GM12878 (cell line): ENCODE data around the gene FBN2. TPM values are rescaled to one million over a fixed set of nuclear protein-coding genes. Genes with fewer than 3 reads are reported as not detected.

Experiments
- ATAC-seq: fragments of 200-7000 bp; cut with Tn5 transposase; 3 replicates; pipeline ENCODE4 v1.9.1; 2020; ENCODE audit warnings: mild to moderate bottlenecking, moderate library complexity
- BruUV-seq: library from RNA; stranded (reverse); fragments of 400-500 nt; replicated peaks from 2 replicates; lab custom pipeline; 2021; lab: Mats Ljungman, UMichigan
- CTCF ChIA-PET: fragments of 300-600 bp; sonication (Branson Sonifier 250); formaldehyde crosslinking; extraction: SDS; loops from one replicate; lab custom pipeline; 2021; ENCODE audit warnings: inconsistent platforms; lab: Yijun Ruan, JAX
- POLR2A ChIA-PET: fragments of 350-600 bp; formaldehyde crosslinking; extraction: SDS; loops from one replicate; lab custom pipeline; 2021; ENCODE audit warnings: inconsistent platforms; lab: Charles Lee
- RAD21 ChIA-PET: fragments of 300-600 bp; sonication (Branson Sonifier 250); formaldehyde crosslinking; loops from one replicate; lab custom pipeline; 2023; ENCODE audit warnings: antibody characterized with exemption; ENCODE audit not compliant: unreplicated experiment; lab: Charles Lee
- SMC1A ChIA-PET: fragments of 300-600 bp; sonication (Branson Sonifier 250); formaldehyde crosslinking; loops from one replicate; lab custom pipeline; 2023; ENCODE audit not compliant: unreplicated experiment, uncharacterized antibody; lab: Charles Lee
- DNase-seq: peaks from one replicate; pipeline ENCODE4 v3.0.0-alpha.2; 2011; ENCODE audit warnings: low read depth, low spot score
- FAIRE-seq: peaks from 3 replicates; lab custom pipeline; 2011; peaks lifted over from hg19 to GRCh38; lab: Jason Lieb, UNC
- H2AFZ ChIP-seq: 2 replicates; pipeline ENCODE4 v1.6.0; 2011; ENCODE audit warnings: low read depth, low read length, control low read depth; ENCODE audit not compliant: control insufficient read depth
- H3K27ac ChIP-seq: 2 replicates; pipeline ENCODE4 v1.5.1; 2011; ENCODE audit warnings: control low read depth; ENCODE audit not compliant: control insufficient read depth, insufficient read depth
- H3K27me3 ChIP-seq, 2 experiments: replicated peaks in 1 of 2; 2 replicates each; pipeline versions ENCODE4 v1.6.0 to v1.6.1; 2011; ENCODE audit warnings: low read length in 1 of 2; ENCODE audit not compliant: control insufficient read depth in 2 of 2, insufficient read depth in 2 of 2
- H3K36me3 ChIP-seq, 2 experiments: 2 replicates each; pipeline ENCODE4 v1.5.1; 2011; ENCODE audit warnings: low read length in 1 of 2; ENCODE audit not compliant: control insufficient read depth in 2 of 2, insufficient read depth in 2 of 2
- H3K4me1 ChIP-seq: 2 replicates; pipeline ENCODE4 v1.6.1; 2011; ENCODE audit warnings: mild to moderate bottlenecking, low read length, moderate library complexity, mixed read lengths; ENCODE audit not compliant: control insufficient read depth, insufficient read depth
- H3K4me2 ChIP-seq: 2 replicates; pipeline ENCODE4 v1.6.0; 2011; ENCODE audit warnings: control low read depth; ENCODE audit not compliant: control insufficient read depth, insufficient read depth
- H3K4me3 ChIP-seq: fragments of 200-600 bp; sonication (generic); 2 replicates; pipeline ENCODE4 v1.5.1; 2016
- H3K79me2 ChIP-seq: 2 replicates; pipeline ENCODE4 v1.6.0; 2011; ENCODE audit warnings: low read length; ENCODE audit not compliant: control insufficient read depth, insufficient read depth
- H3K9ac ChIP-seq: 2 replicates; pipeline ENCODE4 v1.8.0; 2011; ENCODE audit warnings: low read length, control low read depth, mixed read lengths; ENCODE audit not compliant: control insufficient read depth, insufficient read depth
- H3K9me3 ChIP-seq: replicated peaks from 3 replicates; pipeline ENCODE4 v1.5.1; 2011; ENCODE audit warnings: mild to moderate bottlenecking, low read length; ENCODE audit not compliant: control insufficient read depth, insufficient read depth
- H4K20me1 ChIP-seq: 2 replicates; pipeline ENCODE4 v1.6.0; 2011; ENCODE audit not compliant: control insufficient read depth, insufficient read depth
- IKZF2 ChIP-seq, 2 experiments: fragments of 450-650 bp; IDR thresholded peaks; 2 replicates each; pipeline ENCODE4 v1.6.1; 2017; ENCODE audit warnings: mild to moderate bottlenecking in 2 of 2, moderate library complexity in 2 of 2
- NFXL1 ChIP-seq: fragments of 450-650 bp; IDR thresholded peaks from 2 replicates; pipeline ENCODE4 v1.6.1; 2017; ENCODE audit warnings: antibody characterized with exemption, mild to moderate bottlenecking, borderline replicate concordance
- PAX8 ChIP-seq: fragments of 450-650 bp; IDR thresholded peaks from 2 replicates; pipeline ENCODE4 v1.6.1; 2017; ENCODE audit warnings: mild to moderate bottlenecking, moderate library complexity
- RAD21 ChIP-seq: IDR thresholded peaks from 2 replicates; pipeline ENCODE4 v1.6.1; 2011; ENCODE audit warnings: mild to moderate bottlenecking, low read depth, low read length, moderate library complexity; ENCODE audit not compliant: insufficient read depth
- SMC3 ChIP-seq: IDR thresholded peaks from 2 replicates; pipeline ENCODE4 v1.6.1; 2011; ENCODE audit warnings: low read length, improper control_type of control experiment, borderline replicate concordance
- TARDBP ChIP-seq: IDR thresholded peaks from 2 replicates; pipeline ENCODE4 v1.6.1; 2016; ENCODE audit warnings: borderline replicate concordance
- WRNIP1 ChIP-seq: IDR thresholded peaks from 2 replicates; pipeline ENCODE4 v1.6.1; 2011; ENCODE audit warnings: low read depth, low read length, improper control_type of control experiment, borderline replicate concordance
- YY1 ChIP-seq: IDR thresholded peaks from 2 replicates; pipeline ENCODE4 v1.6.1; 2011; ENCODE audit warnings: low read depth, mild to moderate bottlenecking, low read length
- WGBS: methylation state at CpG from one replicate; pipeline ENCODE4 v1.1.6; 2016; ENCODE audit warnings: low lambda C conversion rate; ENCODE audit not compliant: insufficient replicate concordance, insufficient coverage; ENCODE audit errors: missing lambda C conversion rate; 5-methylcytosine and 5-hydroxymethylcytosine counted together
- in situ Hi-C: fragments of 300-500 bp; cut with MboI; formaldehyde crosslinking; loops from 9 replicates; pipeline ENCODE4 v1.14.3; 2018; ENCODE audit warnings: mixed read lengths
- intact Hi-C: fragments of 100-400 bp; cut with micrococcal nuclease; formaldehyde crosslinking; loops from one replicate; pipeline ENCODE4 v1.14.2; 2022; ENCODE audit not compliant: unreplicated experiment
- polyA plus RNA-seq, 11 experiments: library from polyadenylated mRNA; depleted of rRNA in 4 of 11; unstranded in 6 of 11; stranded (reverse) in 5 of 11; fragments of >200 nt; fragmentation: Nextera tagmentation in 4 of 11; fragmentation: Illumina TruSeq in 1 of 11; extraction: Ambion mirVana in 4 of 11; extraction: Trizol in 1 of 11; gene quantifications; 1 replicate in 1 of 11; 2 replicates in 10 of 11; pipeline versions ENCODE4 v1.2.1 to v1.2.3, GENCODE V29; 2011 to 2016; ENCODE audit warnings: inconsistent platforms in 2 of 11, missing spikeins in 2 of 11, low read depth in 1 of 11
- total RNA-seq, 4 experiments: library from RNA; depleted of rRNA in 3 of 4; stranded (reverse); fragments of >200 nt in 3 of 4; fragmentation: Illumina TruSeq in 1 of 4; extraction: Trizol in 1 of 4; gene quantifications; 2 replicates each; pipeline versions ENCODE4 v1.2.1 to v1.2.3, GENCODE V29; 2013 to 2021
- TF ChIP-seq, protein P1 (sequence below): IDR thresholded peaks from 2 replicates; pipeline ENCODE4 v1.6.1; 2011; ENCODE audit warnings: borderline replicate concordance, low read depth, mild to moderate bottlenecking, moderate library complexity, low read length; ENCODE audit not compliant: insufficient read depth, poor library complexity, severe bottlenecking
- TF ChIP-seq, protein P2 (sequence below): fragments of 450-650 bp; IDR thresholded peaks from 2 replicates; pipeline ENCODE4 v1.6.1; 2017; ENCODE audit warnings: borderline replicate concordance
- TF ChIP-seq, protein P3 (sequence below), 3 experiments: IDR thresholded peaks in 2 of 3; conservative IDR thresholded peaks in 1 of 3; 2 replicates each; pipeline ENCODE4 v1.5.1; 2011; ENCODE audit warnings: low read depth in 3 of 3, low read length in 3 of 3, mild to moderate bottlenecking in 3 of 3, control low read depth in 2 of 3, moderate library complexity in 2 of 3, inconsistent platforms in 1 of 3, mixed read lengths in 1 of 3; ENCODE audit not compliant: control insufficient read depth in 2 of 3, insufficient read depth in 1 of 3; ENCODE audit errors: extremely low read depth in 1 of 3
- TF ChIP-seq, protein P4 (sequence below): fragments of 450-650 bp; formaldehyde crosslinking; IDR thresholded peaks from 2 replicates; pipeline ENCODE4 v1.4.0; 2022; ENCODE audit warnings: mild to moderate bottlenecking, moderate library complexity

Gene FBN2
- total and polyA plus RNA-seq, 10 of the 15 experiments (the other 5 are each of a cell fraction or from before 2014, with no cell fraction given) = 0.01 to 0.98 (median 0.10) TPM; not detected in 3

DNA sequence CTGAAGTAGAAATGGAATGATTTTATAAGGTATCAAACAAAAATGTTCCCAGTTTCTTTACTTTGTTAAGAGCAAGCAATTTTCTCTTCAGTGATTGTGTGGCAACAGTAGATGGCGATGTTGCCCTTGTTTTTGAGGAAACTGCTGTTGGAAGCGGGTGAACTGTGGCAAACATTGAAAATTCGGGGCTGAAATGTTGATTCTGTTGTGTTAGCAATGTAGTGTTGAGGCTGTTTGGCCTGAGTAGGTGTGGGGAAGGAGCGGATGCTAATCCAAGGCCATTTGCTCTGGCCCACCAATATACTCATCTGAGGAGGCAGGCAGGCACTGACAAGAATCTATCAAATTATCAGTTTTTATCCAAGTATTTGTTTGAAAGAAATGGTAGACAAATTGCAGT lies 324.7 kb downstream of the FBN2 start:
- DNase-seq (no peak), FAIRE-seq (peak; percentile 95), ATAC-seq (peak; percentile 83)
- Histone ChIP-seq H4K20me1 (no peaks in the 10 kb centered on the region), H3K27ac (no peak overlapping the region), H3K4me1 (no peaks in the 10 kb centered on the region), H3K27me3 (no peaks in the 10 kb centered on the region), H2AFZ (no peak overlapping the region), H3K4me2 (no peak overlapping the region), H3K4me3 (no peak overlapping the region), H3K9me3 (no peaks in the 10 kb centered on the region), H3K9ac (no peak overlapping the region), H3K79me2 (no peaks in the 10 kb centered on the region), H3K36me3 (no peaks in the 10 kb centered on the region)
- intact Hi-C loops (loop anchor here (1.0 to 5.0 kb wide), 5 partner anchors 286 to 1554 kb away; no protein-coding TSS in a partner anchor), in situ Hi-C loops (loop anchor here (5.0 to 25.0 kb wide), 4 partner anchors 279 to 1549 kb away; no protein-coding TSS in a partner anchor)
- ChIA-PET POLR2A (no interaction called here), CTCF (interaction anchor here (0.7 to 4.4 kb wide), 5 partner anchors 272 to 634 kb away, joined by 3 to 34 read pairs (median 6); no protein-coding TSS in a partner anchor), SMC1A (interaction anchor here (0.7 to 7.0 kb wide), 4 partner anchors 279 to 461 kb away, joined by 3 to 82 read pairs (median 4); no protein-coding TSS in a partner anchor), RAD21 (interaction anchor here (1.9 kb wide), 1 partner anchor 14 kb away, joined by 4 read pairs; no protein-coding TSS in a partner anchor)
- TF ChIP-seq IKZF2 (IDR thresholded peaks at IDR 0.05) (no peak), WRNIP1 (no peak), RAD21 (peak; percentile 96), SMC3 (peak; percentile 80), TARDBP (no peak), NFXL1 (no peak), PAX8 (no peak), YY1 (0 out of 2 replicates have a peak, but pooled peaks have one; percentile 15)
- TF ChIP-seq, protein P1, sequence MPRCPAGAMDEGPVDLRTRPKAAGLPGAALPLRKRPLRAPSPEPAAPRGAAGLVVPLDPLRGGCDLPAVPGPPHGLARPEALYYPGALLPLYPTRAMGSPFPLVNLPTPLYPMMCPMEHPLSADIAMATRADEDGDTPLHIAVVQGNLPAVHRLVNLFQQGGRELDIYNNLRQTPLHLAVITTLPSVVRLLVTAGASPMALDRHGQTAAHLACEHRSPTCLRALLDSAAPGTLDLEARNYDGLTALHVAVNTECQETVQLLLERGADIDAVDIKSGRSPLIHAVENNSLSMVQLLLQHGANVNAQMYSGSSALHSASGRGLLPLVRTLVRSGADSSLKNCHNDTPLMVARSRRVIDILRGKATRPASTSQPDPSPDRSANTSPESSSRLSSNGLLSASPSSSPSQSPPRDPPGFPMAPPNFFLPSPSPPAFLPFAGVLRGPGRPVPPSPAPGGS = no peak
- TF ChIP-seq, protein P2, sequence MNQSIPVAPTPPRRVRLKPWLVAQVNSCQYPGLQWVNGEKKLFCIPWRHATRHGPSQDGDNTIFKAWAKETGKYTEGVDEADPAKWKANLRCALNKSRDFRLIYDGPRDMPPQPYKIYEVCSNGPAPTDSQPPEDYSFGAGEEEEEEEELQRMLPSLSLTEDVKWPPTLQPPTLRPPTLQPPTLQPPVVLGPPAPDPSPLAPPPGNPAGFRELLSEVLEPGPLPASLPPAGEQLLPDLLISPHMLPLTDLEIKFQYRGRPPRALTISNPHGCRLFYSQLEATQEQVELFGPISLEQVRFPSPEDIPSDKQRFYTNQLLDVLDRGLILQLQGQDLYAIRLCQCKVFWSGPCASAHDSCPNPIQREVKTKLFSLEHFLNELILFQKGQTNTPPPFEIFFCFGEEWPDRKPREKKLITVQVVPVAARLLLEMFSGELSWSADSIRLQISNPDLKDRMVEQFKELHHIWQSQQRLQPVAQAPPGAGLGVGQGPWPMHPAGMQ = no peak
- TF ChIP-seq, protein P3, sequence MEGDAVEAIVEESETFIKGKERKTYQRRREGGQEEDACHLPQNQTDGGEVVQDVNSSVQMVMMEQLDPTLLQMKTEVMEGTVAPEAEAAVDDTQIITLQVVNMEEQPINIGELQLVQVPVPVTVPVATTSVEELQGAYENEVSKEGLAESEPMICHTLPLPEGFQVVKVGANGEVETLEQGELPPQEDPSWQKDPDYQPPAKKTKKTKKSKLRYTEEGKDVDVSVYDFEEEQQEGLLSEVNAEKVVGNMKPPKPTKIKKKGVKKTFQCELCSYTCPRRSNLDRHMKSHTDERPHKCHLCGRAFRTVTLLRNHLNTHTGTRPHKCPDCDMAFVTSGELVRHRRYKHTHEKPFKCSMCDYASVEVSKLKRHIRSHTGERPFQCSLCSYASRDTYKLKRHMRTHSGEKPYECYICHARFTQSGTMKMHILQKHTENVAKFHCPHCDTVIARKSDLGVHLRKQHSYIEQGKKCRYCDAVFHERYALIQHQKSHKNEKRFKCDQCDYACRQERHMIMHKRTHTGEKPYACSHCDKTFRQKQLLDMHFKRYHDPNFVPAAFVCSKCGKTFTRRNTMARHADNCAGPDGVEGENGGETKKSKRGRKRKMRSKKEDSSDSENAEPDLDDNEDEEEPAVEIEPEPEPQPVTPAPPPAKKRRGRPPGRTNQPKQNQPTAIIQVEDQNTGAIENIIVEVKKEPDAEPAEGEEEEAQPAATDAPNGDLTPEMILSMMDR (IDR thresholded peaks at IDR 0.05 in 2 of 3, conservative IDR thresholded peaks at IDR 0.05 in 1 of 3; ENCODE audit: control insufficient read depth in 2 of 3, extremely low read depth in 1 of 3, insufficient read depth in 1 of 3, low read depth in 3 of 3, low read length in 3 of 3) = peak; percentile 66 to 85 (median 71); a peak in 5 of 6 replicates
- TF ChIP-seq, protein P4, sequence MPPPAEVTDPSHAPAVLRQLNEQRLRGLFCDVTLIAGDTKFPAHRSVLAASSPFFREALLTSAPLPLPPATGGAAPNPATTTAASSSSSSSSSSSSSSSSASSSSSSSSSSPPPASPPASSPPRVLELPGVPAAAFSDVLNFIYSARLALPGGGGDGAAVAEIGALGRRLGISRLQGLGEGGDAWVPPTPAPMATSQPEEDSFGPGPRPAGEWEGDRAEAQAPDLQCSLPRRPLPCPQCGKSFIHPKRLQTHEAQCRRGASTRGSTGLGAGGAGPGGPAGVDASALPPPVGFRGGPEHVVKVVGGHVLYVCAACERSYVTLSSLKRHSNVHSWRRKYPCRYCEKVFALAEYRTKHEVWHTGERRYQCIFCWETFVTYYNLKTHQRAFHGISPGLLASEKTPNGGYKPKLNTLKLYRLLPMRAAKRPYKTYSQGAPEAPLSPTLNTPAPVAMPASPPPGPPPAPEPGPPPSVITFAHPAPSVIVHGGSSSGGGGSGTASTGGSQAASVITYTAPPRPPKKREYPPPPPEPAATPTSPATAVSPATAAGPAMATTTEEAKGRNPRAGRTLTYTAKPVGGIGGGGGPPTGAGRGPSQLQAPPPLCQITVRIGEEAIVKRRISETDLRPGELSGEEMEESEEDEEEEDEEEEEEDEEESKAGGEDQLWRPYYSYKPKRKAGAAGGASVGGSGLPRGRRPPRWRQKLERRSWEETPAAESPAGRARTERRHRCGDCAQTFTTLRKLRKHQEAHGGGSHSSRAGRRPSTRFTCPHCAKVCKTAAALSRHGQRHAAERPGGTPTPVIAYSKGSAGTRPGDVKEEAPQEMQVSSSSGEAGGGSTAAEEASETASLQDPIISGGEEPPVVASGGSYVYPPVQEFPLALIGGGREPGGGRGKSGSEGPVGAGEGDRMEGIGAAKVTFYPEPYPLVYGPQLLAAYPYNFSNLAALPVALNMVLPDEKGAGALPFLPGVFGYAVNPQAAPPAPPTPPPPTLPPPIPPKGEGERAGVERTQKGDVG (CRISPR knock-in tag) = no peak
- 17% methylated on average over 4 of the region's 4 CpGs for WGBS
- no TSS peak for BruUV-seq
